Activated CD4-positive, alpha-beta T cell treated with anti-CD3 and anti-CD28 coated beads, Interleukin-2, amount 50 U/mL, for 48 hours (primary cell): ENCODE results near the gene VWA2.

Experiments
- DNase-seq, 2 experiments: peaks; one replicate each; pipeline ENCODE4 v3.0.0-alpha.2; 2020

The VWA2 gene

DNA sequence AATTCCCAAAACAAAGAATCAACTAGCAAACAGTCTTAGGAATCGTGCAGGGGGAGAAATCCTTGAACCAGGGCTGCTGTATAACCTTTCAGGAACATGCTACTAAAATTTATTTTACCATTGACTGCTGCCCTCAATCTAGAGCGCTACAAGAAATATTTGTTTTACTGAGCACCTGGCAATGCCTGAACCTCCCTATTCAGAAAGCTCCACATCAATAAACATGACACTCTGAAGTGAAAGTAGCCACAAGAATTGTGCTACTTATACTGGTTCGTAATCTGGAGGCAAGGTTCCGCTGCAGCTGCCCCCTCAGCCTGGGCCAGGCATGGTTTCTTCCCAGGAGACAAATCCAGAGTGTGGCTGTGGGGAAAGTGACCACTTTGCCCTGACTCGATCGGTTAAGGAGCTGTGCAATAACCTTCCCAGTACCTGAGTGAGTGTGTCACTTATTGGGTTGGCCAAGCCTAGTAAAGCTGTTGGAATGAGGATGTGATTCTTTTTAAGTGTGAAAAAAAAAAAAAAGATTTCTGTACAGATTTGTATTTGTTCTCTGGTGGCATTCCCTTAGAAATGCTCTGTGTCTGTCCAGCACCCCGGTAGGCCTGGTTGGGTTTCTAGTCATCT is 7.7 kb downstream of the VWA2 start:
- no peak for DNase-seq

DNA sequence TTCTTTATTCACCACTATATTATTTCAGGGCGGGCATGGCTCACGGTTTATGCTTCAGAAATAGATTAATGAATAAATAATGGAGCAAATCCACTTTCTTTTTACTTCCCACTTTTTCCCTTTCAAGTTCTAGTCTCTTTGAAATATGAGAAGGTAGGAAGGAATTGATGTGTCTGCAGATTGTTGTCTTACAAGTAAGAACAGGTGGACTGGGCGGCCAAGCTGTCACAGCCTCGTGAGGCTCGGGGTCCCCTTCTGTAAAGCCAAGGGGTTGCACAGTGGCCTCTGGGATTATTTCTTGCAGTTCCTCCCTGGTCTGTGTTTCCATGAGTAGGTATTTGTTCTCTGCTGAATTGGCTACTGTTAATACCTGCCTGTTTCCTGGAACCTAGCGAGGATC is 11.2 kb downstream of the VWA2 start:
- no peak for DNase-seq

DNA sequence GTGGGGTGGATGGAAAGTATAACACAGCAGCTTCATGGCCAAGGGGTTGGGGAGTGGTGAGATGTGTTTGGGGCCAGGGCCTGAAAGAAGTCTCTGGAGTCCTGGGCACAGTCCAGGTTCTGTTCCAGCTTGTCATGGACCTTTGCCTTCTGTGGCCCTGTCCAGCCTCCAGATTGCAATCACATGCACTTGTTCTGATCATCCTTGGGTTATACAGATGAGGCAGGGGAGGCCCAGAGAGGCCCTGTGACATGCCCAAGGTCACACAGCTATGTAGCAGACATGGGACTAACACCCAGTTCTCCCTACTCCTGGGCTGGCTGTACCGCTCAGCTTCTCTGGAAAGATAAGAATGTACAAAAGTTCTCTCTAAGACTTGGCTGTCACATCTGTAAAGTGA is 11.7 kb downstream of the VWA2 start:
- no peak for DNase-seq

DNA sequence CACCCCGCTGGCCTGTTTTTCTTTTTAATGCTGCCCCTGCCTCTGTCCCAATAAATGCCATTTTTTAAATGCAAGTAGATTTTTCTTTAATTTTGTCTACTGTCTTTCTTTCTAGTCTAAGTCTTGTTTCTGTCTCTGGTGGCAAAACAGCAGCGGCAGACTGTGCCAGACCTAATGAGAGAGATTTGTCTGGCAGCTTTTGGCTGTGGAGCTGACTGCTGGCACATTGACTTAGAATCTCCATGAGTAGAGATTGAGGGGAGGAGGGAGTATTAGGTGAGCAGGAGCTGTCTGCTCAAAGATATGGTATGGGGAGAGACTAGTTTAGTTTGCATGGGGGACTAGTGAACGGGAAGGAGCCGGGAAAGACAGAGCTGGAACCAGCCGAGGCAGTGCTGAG is 13.0 kb downstream of the VWA2 start:
- DNase-seq: no peak

DNA sequence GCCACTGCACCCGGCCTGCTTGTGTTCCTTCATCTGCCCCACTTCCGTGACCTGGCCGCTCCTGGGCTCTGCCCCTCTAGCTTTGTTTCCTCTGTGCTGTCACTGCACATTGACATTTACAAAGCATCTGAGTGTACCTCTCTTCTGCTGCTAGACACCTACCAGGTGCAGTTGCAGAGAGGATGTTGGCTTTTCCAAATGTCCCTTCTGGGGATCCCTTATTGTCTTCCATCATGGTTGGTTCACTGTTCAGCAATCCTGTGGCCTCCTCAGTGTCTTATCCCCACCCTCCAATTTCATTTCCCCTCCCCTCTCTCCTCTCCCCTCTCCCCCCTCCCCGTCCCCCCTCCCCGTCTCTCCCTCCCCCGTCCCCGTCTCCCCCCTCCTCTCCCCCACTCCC is 13.8 kb downstream of the VWA2 start:
- no peak for DNase-seq

DNA sequence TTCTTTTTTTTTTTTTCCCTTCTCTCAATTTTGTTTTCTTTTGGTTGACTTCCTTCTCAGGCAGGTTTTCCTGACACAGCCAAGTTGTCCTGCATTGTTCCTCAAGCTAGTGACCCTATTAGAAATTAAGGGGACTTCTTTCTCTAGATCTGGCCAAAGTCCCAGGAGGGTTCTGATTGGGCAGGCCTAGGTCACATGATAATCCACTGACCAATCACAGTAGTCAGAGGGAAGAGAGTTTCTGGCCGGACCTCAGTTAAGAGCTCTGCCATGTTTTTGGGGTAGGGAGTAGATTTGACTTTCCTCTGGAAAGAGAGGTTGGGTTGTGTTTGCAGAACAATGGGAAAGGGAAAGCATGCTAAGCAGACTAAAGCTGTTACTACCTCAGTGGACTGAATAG is 16.2 kb downstream of the VWA2 start:
- DNase-seq: no peak

DNA sequence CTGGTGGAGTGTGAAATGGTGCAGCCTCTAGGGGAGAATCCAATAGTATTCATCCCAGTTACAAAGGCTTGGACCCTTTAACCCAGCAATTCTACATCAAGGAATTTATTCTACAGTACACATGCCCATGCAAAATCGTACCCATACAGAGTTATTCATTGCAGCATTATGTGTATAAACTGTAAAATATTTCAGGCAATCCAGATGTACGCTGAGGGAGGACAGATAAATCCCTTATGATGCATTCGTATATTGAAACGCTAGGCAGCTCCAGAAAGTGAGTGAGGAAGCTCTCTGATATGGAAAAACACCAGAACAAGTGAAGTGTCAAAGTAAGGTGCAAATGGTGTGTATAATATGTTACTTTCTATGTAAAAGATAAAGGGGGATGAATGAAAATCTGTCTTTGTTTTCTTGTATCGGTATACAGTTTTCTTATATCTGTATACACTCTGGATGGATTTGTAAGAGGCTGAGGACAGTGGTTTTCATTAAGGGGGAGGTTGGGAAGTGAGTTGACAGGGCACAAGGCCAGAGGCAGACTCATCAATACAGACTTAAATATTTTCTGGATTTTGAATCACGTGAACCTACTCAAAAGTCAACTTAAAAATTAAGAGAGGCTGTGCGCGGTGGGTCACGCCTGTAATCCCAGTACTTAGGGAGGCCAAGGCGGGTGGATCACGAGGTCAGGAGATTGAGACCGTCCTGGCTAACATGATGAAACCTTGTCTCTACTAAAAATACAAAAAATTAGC is 17.1 kb downstream of the VWA2 start:
- DNase-seq: no peak

DNA sequence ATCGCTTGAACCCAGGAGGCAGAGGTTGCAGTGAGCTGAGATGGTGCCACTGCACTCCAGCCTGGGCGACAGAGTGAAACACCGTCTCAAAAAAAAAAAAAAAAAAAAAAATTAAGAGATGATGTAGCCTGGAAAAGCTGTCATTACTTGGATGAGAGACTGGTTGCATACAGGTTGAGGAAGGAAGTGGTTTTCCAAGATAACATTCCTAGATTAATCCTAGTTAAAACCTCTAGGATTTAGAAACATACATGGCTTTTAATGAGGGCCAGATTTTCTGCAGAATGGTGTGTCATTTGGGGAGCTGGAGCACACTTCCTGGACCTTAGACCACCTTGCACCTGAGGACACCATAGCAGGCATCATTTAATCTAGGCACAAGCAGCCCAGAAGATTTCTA is 17.8 kb downstream of the VWA2 start:
- DNase-seq: no peak

DNA sequence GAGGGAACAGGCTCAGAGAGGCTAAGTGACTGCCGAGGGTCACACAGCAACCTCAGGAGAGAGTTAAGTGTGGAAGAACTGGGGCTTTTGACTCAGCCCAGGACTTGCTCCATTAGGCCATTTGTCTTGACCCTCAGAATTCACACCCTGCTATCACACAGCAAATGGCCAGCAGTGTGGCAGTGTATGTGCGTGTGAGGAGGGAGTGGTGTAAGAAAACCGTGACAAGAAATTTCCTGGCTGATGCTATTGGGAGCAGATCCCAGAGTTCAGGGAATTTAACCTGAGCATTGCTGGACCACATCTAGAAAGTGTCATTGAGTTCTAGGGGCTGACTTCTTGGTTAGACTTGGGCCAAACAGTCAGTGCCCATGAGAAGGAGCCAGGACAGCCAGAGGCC is 18.4 kb downstream of the VWA2 start:
- no peak for DNase-seq

DNA sequence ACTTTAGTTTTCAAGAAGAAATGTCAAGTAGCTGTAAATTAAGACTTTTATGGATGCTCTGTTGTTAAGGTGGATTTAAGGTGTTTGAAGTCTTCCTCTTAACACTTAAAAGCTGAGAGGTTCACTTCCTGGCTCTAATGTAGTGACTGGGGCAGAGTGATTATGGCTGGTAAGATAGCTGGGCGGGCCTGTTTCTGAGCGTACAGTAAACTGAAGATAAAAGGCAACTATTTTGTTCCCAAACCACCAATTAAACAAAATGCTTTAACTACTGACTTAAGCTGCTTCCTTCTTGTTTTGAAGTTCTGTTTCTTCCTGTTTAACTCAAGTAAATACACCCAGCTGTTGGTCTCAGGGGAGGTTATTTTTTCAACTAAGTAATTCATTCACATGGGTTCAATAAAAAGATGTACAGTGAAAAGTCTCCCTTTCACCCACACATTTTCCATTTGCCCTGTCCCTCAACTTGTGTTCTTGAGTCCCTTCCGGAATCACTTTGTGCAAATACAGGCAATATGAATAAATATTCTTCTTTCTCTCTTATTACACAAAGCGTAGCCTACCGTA is 19.3 kb downstream of the VWA2 start:
- DNase-seq: no peak

DNA sequence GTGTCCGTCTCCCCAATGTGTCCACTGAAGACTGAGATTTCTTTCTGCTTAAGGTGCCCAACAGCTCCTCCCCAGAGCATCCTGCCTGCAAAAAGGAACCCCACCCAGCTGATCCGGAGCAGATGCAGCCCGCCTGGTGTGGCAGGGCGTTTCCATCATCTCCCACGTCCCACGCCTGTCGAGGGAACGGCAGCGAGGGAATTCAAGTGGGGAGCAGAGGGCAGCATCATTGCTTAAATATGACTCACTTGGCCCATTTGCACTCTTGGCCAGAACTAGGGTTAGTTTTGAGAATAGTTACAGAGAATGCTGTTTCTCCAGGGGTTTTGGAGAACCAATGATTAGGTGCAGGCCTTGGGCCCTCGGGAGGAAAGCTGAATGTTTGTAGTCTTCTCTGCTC is 20.8 kb downstream of the VWA2 start:
- no peak for DNase-seq

DNA sequence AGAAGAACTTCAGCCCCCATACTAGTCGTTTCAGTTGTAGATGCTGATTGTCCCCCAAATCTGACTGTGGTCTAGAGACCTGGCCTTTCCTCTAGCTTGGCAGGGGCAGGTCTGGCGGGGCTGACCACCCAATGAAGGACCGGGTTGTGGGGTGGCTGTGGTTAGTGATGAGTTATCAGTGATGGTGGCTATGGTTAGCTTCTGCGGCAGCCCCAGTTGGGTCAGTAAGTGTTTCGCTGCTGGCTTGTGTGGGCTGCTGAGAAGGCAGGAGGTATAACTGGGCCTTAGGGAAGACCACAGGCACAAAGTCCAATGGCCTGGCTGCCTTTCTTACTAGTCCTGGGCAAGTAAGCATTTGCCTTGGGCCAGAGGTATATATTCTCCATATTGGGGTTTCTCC is 21.3 kb downstream of the VWA2 start:
- DNase-seq: no peak

DNA sequence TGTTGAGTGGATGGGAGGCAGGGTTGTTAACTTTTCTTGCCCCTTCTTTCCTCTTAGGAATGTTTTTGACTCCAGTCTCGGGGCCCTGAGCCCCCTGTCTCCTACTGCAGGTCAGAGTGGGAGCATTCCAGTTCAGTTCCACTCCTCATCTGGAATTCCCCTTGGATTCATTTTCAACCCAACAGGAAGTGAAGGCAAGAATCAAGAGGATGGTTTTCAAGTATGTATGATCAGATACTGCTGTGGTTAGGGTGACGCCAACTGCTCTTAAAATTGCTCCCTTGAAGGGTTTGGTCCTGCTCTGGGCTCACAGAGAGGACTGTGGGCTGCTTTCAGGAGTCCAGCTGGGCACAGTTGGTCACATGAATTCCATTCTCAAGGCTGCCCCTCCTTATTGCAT is 22.0 kb downstream of the VWA2 start:
- no peak for DNase-seq

DNA sequence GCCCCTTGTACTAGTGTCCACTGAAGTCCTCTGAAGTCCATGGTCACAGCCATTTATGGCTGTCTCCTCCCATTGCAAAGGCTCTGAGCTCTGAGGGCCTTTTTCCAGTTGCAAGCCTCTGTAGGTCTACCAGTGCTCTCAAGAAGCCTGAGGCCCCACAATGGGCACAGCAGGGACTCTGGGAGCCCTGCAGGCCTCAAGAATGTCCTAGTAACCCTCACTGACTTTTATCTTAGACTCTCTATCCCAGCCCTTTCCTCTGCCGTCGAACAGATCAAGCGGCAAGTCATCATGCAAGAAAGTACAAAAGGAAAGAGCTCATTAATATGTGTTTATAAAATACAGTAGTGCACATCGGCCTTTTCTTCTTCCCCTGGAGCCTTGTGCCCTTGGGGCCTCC is 23.4 kb downstream of the VWA2 start:
- DNase-seq: no peak

DNA sequence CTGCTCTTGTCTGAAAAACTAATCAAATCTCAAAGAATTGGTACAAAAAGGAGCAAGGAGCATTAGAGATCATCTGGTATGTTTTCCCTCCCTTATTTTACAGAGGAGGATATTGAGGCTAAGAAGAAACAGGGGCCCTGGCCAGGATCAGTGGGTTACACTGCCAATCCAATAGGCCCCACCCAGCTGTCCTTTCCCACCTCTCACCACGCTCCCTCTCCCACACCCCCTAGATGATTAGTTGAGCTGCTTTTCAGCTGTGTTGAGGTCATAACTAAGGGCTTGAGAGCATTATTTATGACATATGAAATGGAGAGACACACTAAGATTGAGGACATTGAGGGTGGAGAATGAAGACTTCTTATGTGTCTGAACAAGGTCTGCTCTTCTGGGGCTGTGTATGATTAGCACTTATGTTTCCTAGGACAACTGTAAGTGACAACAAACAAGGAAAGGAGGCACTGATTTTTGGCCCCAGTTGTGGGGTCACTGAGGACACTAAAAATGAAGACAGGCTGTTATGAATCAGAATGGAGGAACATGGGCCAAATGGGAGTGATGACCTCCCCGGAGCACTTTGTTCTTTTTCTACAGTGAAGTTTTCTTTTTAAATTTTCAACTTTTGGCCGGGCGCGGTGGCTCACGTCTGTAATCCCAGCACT is 26.5 kb downstream of the VWA2 start:
- no peak for DNase-seq

DNA sequence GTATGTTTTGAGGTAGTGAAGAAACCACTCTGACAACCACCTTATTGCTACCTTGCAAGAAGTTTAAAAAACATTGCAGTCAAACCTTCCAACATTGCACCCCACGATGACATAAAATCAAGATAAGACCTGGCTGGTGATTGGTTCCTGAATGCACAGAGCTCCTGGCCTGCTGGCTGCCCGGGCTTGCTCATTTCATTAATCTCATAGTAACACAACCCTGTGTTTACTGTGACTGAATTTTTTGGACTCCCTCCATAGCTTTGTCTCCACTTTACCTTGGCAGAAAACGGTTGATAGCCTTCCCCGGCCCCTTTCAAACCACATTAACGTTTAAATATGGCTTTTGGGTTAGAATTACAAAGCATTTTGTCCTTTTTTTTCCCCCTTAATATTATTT is 27.5 kb downstream of the VWA2 start:
- DNase-seq: no peak

DNA sequence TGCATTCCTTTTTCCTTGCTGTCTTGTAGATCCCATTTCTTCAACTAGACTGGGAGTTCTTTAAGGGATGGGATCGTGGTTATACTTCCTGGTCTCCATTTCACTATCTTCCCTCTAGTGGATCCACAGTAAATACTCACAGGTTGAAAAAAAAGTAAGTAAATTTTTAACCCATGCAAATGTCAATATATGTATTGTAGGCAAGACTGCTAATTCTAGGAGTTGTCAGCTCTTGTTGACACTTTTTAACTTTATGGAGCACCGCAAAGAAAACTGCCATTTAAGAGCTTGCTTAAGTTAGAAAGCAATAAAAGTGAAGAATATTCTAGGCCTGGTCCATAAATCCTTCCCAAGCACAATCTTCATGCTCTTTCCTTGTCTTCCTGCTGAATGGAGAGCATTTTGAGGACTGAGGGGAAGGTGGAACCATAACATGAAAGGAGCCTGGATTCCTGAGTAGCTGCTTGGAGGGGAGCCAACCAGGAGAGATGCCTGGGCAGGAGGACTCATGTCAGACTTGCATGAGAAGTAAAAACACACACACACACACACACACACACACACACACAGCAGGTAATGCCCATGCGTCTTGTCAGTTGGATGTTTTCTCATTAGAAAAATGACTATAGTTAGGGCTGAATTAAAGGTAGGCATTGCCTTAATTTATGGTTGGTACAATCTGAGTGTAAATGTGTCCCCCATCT is 32.2 kb downstream of the VWA2 start:
- no peak for DNase-seq

DNA sequence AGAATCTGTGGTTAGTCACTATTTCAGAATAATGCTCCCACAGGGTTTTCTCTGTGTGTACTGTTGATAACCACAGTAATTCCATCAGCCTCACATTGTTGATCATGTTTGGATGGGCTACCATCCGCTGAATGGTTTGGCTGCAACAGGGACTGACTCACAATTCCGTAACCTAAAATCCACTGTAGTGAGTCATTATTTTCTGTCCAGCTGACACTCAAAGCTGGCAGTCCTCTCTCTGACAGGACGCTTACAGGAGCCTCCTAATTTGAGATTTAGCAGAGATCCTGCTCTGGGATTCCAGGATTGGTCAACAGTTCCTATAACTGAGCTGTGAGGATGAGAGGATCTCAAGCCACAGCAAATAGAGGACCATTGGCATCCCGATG is 32.7 kb downstream of the VWA2 start:
- no peak for DNase-seq

DNA sequence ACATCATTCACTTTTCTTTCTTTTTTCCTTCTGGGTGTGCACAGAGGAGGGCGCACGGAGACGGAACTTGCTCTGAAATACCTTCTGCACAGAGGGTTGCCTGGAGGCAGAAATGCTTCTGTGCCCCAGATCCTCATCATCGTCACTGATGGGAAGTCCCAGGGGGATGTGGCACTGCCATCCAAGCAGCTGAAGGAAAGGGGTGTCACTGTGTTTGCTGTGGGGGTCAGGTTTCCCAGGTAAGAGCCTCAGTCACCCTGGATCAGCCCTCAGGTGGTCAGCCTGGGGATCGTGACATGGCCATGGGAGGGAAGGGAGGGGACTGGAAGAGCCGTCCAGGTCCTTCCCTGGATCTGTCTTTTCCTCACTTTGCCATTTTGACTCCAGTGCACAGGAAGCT is 33.6 kb downstream of the VWA2 start:
- DNase-seq: no peak

DNA sequence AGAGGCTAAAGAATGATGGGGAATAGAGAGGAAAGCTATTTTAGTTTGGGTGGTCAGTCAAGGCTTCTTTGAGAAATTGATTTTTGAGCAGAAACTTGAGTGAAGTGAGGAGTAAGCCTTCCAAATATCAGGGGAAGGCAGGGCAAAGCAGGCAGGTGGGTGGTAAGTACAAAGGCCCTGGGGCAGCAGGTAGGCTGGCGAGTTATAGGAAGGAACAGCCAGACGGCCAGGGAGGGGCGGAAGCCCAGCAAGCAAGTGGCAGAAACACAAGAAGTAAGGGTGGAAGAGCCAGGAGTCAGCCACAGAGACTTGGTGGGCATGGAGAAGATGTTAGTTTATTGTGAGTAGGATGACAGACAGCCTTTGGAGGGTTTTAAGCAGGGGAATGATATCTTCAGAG is 34.9 kb downstream of the VWA2 start:
- no peak for DNase-seq

DNA sequence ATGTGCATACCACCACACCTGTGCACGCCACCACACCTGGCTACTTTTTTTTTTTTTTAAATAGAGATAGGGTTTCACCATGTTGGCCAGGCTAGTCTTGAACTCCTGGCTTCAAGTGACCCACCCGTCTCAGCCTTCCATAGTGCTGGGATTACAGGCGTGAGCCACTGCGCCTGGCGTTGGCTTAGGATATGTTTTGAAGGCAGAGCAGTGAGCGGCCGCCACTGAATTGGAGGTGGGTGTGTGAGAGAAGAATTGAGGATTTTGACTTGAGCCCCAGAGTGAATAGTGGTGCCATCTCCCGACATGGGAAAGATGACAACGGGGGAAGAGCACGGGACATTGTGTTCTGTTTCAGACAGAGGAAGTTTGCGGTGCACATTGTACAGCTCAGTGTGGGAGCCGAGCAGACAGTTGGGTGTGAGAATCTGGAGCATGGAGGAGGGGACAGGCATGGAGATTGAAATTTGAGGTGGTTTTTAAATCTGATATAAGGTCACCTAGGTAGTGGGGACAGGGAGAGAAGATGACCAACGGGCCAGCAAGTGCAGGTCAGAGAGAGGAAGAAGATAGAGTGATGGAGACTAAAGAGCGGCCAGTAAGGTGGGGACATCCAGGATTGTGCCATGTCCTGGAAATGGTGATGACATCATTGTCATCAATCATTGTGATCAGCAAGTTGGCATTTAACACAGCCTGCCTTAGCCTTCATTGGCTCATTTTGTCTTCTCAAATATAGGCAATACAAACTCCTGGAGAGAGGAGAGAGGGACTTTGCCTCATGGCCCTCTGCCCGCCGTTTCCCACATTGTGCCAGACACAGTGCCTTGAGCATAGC is 35.8 kb downstream of the VWA2 start:
- DNase-seq: no peak

DNA sequence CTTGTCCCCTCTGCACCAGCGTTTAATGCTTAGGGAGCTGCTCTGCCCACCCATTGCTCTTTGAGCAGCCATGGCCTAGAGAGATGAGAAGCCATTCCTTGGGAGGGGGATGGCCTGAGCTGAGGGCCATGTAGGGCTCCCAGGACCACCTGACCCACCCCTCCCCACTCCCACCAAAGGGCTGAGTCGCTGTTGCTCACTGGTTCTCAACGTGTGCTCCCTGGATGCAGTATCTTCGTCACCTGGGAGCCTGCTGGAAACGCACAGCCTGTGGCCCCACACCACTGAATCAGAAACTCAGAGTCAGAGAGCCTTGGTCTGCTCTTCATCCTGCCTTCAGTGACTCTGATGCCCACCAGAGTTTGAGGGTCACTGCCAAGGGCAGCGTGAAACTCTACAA is 37.0 kb downstream of the VWA2 start:
- no peak for DNase-seq

DNA sequence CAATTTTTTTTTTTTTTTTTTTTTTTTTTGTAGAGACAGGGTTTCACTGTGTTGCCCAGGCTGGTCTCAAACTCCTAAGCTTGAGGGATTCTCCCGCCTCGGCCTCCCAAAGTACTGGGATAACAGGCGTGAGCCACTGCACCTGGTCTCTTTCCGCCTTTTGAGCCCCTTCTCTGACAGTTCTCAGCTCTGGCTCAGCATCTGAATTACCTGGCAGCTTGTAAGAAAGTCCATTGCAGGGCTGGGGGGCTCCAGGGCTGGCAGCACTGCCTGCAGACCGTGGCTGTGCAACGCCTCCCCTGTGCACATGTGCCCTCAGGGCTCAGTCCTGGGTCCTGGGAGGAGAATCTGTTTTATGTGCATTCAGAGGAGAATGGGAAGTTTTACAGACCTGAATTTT is 37.6 kb downstream of the VWA2 start:
- DNase-seq: no peak
